ENCODE measurements around the gene CACNA2D1. TPM values are rescaled to one million over a fixed set of nuclear protein-coding genes. Genes with fewer than 3 reads are reported as not detected.

Gene CACNA2D1
- total and polyA plus RNA-seq, 9 of the 15 experiments (the other 6 are each of a cell fraction or from before 2014, with no cell fraction given): 0.49 TPM; not detected in 8

GRCh38 chr7:82105463-82105862 lies 338.1 kb downstream of the CACNA2D1 start:
- Histone ChIP-seq H3K9me3 (replicated peaks; ENCODE audit: control insufficient read depth, insufficient read depth, low read depth, low read length) (no peaks in the 10 kb centered on the region; the same call in 1 of the 2 replicates), H3K4me2 (ENCODE audit: insufficient read depth, low read length) (no peak overlapping the region), H3K79me2 (ENCODE audit: control insufficient read depth, insufficient read depth, low read length) (no peaks in the 10 kb centered on the region), H3K9ac (ENCODE audit: insufficient read depth in 1 of 2, low read depth in 2 of 2, low read length in 2 of 2) (no peak overlapping the region), H4K20me1 (replicated peaks; ENCODE audit: control insufficient read depth, insufficient read depth, low read length) (no peaks in the 10 kb centered on the region), H3K27me3 (ENCODE audit: control insufficient read depth in 2 of 2, insufficient read depth in 2 of 2, low read length in 2 of 2) (no peaks in the 10 kb centered on the region), H3K36me3 (ENCODE audit: control insufficient read depth, insufficient read depth, low read length) (no peaks in the 10 kb centered on the region), H2AFZ (ENCODE audit: low read depth, low read length) (no peak overlapping the region), H3K9me1 (ENCODE audit: control insufficient read depth, insufficient read depth, low read length) (no peaks in the 10 kb centered on the region), H3K27ac (ENCODE audit: extremely low read depth, low read depth, low read length) (no peak overlapping the region), H3K4me1 (replicated peaks in 1 of 2; ENCODE audit: control insufficient read depth in 2 of 2, insufficient read depth in 2 of 2, low read length in 2 of 2) (no peaks in the 10 kb centered on the region), H3K4me3 (no peak overlapping the region)
- intact Hi-C loops (cut with micrococcal nuclease) (no loop called here), in situ Hi-C loops (cut with MboI) (no loop called here)
- no TSS peak for BruUV-seq (replicated peaks)
- DNase-seq (ENCODE audit: extremely low read depth in 1 of 4, low spot score in 3 of 4): no peak
- 0% methylated on average over 3 of the region's 3 CpGs for WGBS (ENCODE audit: insufficient coverage, low coverage, missing lambda C conversion rate)
- POLR2A ChIA-PET: no interaction called here
- no peak for ATAC-seq
- no peak for FAIRE-seq
- no peak for TF ChIP-seq CTBP1 (IDR thresholded peaks at IDR 0.05; ENCODE audit: borderline replicate concordance)
- no peak for TF ChIP-seq SFPQ (IDR thresholded peaks at IDR 0.05; ENCODE audit: low read depth, low read length)
- TF ChIP-seq PREB (CRISPR knock-in tag; IDR thresholded peaks at IDR 0.05): no peak
- TF ChIP-seq TCFL5 (CRISPR knock-in tag; conservative IDR thresholded peaks at IDR 0.05): no peak
- no peak for TF ChIP-seq ZNF695 (CRISPR knock-in tag; IDR thresholded peaks at IDR 0.05)
- no peak for TF ChIP-seq POLR2AphosphoS5 (IDR thresholded peaks at IDR 0.05; ENCODE audit: control insufficient read depth, insufficient read depth, low read depth, low read length)
- TF ChIP-seq ZNF589 (CRISPR knock-in tag; IDR thresholded peaks at IDR 0.05; ENCODE audit: low read depth): no peak
- TF ChIP-seq CHCHD3 (CRISPR knock-in tag; IDR thresholded peaks at IDR 0.05): no peak
- no peak for TF ChIP-seq CC2D1A (IDR thresholded peaks at IDR 0.05)
- TF ChIP-seq ZNF740 (CRISPR knock-in tag; IDR thresholded peaks at IDR 0.05): no peak
- no peak for TF ChIP-seq ZNF740 (tag; IDR thresholded peaks at IDR 0.05)
- TF ChIP-seq HSF4 (CRISPR knock-in tag; IDR thresholded peaks at IDR 0.05; ENCODE audit: borderline replicate concordance): no peak
- TF ChIP-seq ZNF551 (CRISPR knock-in tag; IDR thresholded peaks at IDR 0.05): no peak
- CTCF ChIA-PET (ENCODE audit: low intra/inter-chr PET ratio): no interaction called here

Measured in K562 (cell line).